HepG2 (cell line): ENCODE measurements around the gene CD209.

ENCODE experiments used
- CTCF ChIP-seq: sonication (generic); formaldehyde crosslinking; IDR thresholded peaks from 2 replicates; pipeline ENCODE4 v1.5.0; 2020; ENCODE audit warnings: mild to moderate bottlenecking, missing genetic modification reagents, moderate library complexity
- FOXJ3 ChIP-seq: sonication (generic); formaldehyde crosslinking; IDR thresholded peaks from 2 replicates; pipeline ENCODE4 v1.4.0; 2020; ENCODE audit warnings: missing genetic modification reagents, mild to moderate bottlenecking, borderline replicate concordance
- GFI1 ChIP-seq: sonication (generic); formaldehyde crosslinking; IDR thresholded peaks from 2 replicates; pipeline ENCODE4 v1.5.0; 2020; ENCODE audit warnings: missing genetic modification reagents, mild to moderate bottlenecking, borderline replicate concordance
- KDM3A ChIP-seq: IDR thresholded peaks from 2 replicates; pipeline ENCODE4 v1.6.1; 2018; ENCODE audit warnings: low read depth, missing compliant biosample characterization
- ZNF207 ChIP-seq: fragments of 450-650 bp; IDR thresholded peaks from 2 replicates; pipeline ENCODE4 v1.6.1; 2016; ENCODE audit warnings: antibody characterized with exemption, borderline replicate concordance
- TF ChIP-seq, protein P1 (sequence below): IDR thresholded peaks from 2 replicates; pipeline ENCODE4 v1.6.1; 2016; ENCODE audit warnings: low read depth, borderline replicate concordance

DNA sequence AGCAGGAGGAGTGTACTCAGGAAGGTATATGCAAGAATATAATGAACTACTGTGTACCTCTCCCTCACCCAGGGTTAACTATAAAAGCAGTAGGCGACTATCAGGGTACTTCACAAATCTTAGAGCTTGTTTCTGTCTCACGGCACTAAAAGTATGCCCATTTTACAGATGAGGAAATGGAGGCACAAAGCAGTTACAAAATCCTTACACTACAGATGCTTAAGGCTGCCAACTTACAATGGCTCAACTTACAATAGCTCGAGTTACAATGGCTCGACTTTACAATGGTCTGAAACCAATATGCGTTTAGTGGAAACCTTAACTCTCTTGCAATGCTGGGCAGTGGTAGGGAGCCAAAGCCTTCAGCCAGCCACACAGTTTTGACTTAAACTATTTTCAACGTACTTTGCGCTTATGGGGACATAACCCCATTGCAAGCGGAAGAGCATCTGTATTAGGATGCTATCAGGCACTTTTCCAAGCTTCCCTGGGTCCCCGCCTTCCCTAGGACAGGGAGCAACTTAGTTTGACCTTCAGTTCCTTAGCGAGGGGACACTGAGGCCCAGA is 49.5 kb downstream of the CD209 start:
- TF ChIP-seq GFI1 (CRISPR knock-in tag) (no peak), ZNF207 (no peak), CTCF (no peak), KDM3A (CRISPR knock-in tag) (no peak), FOXJ3 (CRISPR knock-in tag) (no peak)
- TF ChIP-seq, protein P1, sequence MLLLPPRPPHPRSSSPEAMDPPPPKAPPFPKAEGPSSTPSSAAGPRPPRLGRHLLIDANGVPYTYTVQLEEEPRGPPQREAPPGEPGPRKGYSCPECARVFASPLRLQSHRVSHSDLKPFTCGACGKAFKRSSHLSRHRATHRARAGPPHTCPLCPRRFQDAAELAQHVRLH (CRISPR knock-in tag), result no peak
